ENCODE results near the gene CPNE7.
"Not testable (repeated sequence)": the region's sequence is repeated elsewhere in the genome, so short reads cannot be mapped to it uniquely, and the experiment has no call there.

CPNE7 gene

DNA sequence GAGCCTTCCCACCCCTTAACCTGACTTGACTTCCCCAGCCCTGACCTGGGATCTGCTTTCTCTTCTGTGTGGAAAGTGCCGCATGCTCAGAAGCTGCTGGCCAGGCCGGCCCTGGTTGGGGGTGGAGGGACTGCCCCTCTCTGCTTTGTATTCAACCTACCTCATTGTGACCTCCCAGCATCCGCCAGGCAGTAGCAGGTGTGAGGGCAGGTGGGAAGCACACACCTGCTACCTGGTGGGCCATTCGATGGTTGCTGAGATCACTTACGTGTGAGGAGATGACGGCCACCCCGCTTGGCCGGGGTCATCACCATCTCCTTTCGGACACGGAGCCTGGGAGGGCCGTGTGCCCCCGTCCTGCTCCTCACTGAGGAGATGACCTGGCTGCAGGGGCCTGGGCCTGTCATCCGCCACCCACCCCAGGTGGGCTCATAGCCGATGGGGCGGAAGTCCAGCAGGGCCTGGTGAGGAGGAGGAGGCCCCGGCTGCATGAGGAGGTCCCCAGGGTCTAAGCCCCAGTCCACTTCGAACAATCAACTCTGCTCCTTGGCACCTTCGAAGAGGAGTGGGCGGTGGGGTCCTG lies 7.1 kb downstream of the CPNE7 start:
- in situ Hi-C loops (cut with MboI; ENCODE audit: low sequenced_read_pairs), result no loop called here

DNA sequence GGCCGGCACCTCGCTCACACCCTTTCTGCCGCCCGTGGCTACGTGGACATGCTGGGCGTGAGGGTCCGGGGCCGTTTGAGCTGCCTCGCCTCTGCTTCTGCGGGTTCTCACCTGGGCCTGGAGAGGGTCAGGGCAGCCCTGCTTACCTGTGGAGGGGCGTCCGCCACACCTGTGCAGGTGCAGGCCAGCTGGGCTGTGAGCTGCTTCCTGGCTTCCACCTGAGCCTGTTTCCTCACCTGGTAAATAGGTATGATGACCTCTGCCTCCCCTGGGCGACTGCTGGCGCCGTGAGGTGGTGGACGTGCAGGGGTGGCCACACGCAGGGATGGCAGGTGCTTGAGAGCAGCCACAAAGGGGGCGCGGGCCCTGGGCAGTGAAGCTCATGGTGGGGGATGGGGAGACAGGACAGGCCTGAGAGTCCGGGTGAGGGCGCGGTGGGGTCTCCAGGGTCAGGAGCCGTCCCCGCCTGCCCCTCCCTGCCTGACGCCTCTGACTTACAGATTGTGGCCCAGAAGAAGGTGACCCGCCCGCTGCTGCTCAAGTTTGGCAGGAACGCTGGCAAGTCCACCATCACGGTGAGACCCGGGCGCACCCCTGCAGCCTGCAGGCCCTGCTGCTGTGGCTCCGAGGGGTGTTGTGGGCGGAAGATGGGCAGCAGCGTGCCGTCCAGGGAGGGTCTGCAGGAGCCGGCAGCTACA lies 7.8 kb downstream of the CPNE7 start:
- in situ Hi-C loops (cut with MboI; ENCODE audit: low sequenced_read_pairs), result no loop called here

DNA sequence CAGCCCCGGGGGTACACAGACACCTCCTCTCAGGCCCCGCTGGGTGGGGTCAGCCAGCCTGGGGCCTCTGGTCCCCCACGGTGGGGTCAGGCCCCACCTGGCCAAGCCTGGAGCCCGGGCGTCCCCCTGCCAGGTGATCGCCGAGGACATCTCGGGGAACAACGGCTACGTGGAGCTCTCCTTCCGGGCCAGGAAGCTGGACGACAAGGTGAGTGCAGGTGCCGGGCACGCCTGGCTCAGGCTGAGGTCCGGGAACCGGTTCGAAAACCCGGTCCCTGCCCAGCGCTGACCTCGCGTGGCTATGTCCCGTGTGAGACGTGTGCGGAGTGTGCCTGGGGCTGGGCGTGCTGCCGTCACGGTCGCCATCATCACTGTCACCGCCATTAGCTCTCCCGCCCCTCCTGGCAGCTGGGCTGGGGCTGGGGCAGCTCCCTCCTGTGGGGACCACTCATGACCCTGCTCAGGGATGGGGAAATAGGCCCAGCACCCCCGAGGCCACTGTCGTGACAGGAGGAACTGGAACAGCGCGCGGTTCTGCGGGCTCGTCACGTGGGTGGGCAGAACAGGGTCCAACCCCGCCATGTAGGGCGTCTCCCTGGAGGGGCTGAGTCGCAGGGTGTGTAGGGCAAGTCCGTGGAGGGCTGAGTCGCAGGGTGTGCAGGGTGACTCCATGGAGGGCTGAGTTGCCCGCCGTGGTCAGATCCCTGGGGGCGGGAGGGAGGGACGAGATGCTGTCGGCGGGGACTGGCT lies 8.5 kb downstream of the CPNE7 start:
- in situ Hi-C loops (cut with MboI; ENCODE audit: low sequenced_read_pairs), result no loop called here

DNA sequence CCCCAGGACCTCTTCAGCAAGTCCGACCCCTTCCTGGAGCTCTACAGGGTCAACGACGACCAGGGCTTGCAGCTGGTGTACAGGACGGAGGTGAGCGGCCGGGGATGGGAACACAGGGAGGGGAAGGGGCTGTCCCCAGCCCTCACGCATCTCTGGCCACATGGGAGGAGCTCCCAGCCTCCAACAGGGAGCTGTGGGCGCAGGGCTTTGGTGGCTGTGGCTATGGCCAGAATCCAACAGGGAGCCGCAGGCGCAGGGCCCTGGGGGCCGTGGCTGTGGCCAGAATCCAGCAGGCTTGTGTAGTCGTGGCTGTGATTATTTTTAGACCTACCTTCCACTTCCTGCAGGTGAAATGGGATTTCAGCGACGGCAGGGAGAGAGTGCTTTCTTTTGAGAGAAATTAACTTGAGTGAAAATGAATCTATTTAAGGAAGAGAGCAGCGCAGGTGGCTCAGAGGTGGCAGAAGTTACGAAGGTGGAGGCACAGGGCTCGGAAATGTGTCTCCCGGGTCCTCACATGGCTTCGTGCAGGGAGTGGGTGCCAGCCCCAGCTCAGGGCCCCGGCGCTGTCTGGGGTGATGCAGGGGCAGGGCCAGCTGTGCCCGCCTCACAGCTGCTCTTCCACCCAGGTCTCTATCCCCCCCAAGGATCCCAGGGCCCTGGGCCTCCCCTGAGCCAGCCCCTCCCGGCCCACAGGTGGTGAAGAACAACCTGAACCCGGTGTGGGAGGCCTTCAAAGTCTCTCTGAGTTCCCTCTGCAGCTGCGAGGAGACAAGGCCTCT lies 9.4 kb downstream of the CPNE7 start:
- in situ Hi-C loops (cut with MboI; ENCODE audit: low sequenced_read_pairs), result no loop called here

- in situ Hi-C loops (cut with MboI; ENCODE audit: low sequenced_read_pairs), result no loop called here
Observed at GRCh38 chr16:89586218-89586617, 10.7 kb downstream of the CPNE7 start.

DNA sequence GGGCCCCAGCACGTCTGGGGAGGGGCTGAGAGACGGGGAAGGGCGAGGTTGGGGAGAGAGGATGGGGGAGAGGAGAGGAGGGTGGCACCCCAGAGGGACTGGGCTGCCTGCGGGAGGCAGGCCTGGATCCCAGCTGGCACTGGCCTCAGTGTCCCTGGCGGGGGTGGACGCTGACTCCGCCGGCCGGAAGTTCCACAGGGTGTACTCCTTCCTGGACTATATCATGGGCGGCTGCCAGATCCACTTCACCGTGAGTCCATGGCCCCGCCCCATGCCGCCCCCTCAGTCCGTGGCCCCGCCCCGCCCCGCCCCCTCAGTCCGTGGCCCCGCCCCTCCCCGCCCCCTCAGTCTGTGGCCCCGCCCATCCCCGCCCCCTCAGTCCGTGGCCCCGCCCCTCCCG lies 11.3 kb downstream of the CPNE7 start:
- in situ Hi-C loops (cut with MboI; ENCODE audit: low sequenced_read_pairs), result no loop called here

DNA sequence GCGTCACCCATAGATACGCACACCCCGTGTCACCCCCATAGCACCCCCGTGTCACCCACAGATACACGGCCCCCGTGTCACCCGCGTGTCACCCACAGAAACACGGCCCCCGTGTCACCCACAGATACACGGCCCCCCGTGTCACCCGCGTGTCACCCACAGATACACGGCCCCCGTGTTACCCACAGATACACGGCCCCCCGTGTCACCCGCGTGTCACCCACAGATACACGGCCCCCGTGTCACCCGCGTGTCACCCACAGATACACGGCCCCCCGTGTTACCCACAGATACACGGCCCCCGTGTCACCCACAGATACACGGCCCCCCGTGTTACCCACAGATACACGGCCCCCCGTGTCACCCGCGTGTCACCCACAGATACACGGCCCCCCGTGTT lies 12.1 kb downstream of the CPNE7 start:
- in situ Hi-C loops (cut with MboI; ENCODE audit: low sequenced_read_pairs), result not testable (repeated sequence)

DNA sequence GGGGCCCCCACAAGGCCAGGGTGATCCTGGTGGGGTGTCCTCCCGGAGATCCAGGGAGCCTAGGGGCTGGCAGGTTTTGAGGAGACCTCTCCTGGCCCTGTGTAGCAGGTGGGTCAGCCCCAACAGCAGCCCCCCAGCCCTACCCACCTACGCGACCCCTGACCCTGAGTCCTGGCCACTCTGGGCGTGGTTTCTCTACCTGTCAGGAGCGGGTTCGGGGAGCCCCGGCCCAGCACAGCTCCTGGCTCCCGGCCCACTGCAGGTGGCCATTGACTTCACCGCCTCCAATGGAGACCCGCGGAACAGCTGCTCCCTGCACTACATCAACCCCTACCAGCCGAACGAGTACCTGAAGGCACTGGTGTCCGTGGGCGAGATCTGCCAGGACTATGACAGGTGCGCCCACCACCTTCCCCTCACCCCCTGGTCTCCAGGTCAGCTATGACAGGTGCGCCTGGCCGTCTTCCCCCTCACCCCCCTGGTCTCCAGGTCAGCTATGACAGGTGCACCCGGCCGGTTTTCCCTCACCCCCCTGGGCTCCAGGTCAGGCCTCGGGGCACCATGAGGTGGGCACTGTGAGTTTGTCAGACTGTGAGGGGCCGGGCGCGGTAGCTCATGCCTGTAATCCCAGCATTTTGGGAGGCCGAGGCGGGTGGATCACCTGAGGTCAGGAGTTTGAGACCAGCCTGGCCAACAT lies 13.0 kb downstream of the CPNE7 start:
- in situ Hi-C loops (cut with MboI; ENCODE audit: low sequenced_read_pairs), result no loop called here

DNA sequence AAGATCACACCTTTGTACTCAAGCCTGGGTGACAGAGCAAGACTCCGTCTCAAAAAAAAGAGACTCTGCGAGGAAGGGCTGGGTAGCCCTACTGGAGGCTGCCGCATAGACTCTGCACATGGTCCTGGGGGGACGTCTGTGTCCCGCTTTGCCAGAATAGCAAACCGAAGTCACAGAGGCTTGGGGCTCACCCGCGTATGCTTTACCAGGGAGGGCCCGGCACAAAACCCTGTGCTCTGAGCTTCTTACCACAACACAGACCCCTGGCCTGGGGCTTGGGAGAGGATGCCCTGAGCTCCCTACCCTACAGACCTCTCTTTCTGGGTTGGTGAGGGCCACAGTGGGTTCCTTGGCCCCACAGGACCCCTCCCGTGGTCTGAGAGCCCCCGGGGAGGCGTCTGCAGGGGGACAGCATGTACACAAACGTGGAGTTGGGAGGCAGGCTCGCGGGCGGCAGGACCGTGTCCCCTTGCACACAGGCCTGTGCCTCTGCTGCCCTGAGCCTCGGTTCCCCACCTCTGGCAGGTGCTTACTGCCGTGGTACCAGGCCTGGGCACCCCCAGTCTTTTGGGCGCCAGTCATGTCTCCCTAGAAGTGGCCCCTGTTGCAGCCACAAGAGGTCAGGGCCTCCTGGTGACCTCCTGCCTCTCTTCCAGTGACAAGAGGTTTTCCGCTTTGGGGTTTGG lies 13.8 kb downstream of the CPNE7 start:
- in situ Hi-C loops (cut with MboI; ENCODE audit: low sequenced_read_pairs), result no loop called here

DNA sequence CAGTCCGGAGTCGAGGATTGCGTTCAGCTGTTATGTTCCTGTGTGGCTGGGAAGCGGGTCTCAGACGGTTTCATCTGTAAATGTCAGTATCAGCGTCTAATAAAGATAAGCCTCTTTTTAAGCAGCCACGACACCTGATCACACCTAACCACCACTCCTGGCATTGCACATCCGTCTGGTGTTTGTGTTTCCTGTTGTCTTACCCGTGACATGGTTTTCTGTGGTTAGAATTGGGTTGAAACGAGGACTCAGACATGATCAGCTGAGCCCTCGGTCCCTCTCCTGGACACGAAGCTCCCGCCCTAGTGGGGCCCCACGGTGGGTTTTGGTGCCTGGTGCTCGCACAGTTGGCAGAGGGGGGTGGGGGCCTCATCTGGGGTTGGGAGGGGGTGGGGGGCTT lies 18.3 kb downstream of the CPNE7 start:
- in situ Hi-C loops (cut with MboI; ENCODE audit: low sequenced_read_pairs), result no loop called here

GRCh38 chr16:89595330-89596060 lies 19.9 kb downstream of the CPNE7 start:
- in situ Hi-C loops (cut with MboI; ENCODE audit: low sequenced_read_pairs), result no loop called here

DNA sequence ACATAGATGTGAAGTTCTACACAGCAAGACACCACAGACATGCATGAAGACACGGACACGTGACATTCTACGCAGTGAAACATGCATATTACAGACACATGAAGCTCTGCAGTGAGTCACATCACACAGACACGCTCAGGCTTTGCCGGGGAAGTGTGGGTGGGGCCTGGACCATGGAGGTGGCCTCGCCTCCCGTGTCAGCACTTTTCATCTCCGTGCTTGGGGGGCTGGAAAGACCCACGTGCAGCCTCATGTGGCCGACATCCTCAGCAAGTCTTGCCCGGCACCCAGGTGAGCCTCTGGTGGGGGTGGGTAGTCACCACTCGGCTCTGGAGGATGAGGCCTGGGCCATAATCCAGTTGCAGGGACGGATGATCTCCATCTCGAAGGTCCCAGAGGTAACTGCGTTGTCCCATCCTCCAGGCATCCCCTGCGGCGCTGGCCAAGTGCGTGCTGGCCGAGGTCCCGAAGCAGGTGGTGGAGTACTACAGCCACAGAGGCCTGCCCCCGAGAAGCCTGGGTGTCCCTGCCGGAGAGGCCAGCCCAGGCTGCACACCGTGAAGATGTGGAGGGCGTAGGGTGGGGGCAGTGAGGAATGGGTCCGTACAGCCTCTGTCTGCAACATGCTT lies 20.6 kb downstream of the CPNE7 start:
- in situ Hi-C loops (cut with MboI; ENCODE audit: low sequenced_read_pairs), result no loop called here

DNA sequence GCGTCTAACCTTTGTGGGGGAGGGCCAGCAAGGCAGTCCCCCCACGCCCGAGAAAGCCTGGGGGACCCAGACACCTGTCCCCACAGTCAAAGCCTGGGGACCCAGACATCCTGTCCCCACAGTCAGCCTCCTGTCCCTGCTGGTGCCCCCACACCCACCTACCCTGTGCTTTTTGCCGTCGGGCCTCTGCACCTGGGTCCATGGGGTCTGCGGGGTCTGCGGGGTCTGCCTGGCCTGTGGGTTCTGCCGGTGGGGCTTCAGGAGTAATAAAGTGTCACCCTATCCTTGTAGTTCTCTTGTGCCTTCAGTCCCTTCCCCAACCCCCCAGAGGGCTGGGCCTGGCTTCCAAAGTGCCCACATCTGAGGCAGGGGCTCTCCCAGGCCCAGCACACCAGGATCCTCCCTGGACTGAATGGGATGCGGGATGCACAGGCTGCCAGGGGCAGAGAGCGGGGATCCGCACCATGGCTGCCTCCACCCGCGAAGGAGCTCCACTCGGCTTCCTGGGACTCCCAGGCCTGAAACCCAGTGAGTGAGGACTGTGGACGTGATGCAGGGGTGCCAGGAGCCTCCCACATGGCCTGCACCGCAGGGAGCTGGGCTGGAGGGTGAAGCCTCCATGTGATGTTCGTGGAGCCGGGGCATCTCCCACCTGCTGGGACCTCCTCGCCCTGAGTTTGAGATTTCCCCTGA lies 21.5 kb downstream of the CPNE7 start:
- in situ Hi-C loops (cut with MboI; ENCODE audit: low sequenced_read_pairs), result no loop called here

DNA sequence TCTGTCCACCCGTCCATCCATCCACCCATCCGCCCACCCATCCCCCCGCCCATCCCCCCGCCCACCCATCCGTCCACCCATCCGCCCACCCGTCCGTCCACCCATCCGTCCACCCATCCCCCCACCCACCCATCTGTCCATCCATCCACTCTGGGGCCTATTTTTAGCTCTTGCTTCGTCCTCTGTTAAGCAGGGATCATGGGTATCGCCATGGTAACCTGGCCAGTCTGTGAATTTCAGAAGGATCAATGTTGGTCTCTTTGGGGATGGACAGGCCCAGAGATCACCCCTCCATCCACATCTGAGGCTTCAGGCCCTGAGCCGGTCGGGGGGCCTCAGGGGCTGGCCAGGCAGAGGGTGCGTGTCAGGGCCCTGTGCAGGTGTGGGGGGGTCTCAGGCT lies 22.6 kb downstream of the CPNE7 start:
- in situ Hi-C loops (cut with MboI; ENCODE audit: low sequenced_read_pairs), result no loop called here

DNA sequence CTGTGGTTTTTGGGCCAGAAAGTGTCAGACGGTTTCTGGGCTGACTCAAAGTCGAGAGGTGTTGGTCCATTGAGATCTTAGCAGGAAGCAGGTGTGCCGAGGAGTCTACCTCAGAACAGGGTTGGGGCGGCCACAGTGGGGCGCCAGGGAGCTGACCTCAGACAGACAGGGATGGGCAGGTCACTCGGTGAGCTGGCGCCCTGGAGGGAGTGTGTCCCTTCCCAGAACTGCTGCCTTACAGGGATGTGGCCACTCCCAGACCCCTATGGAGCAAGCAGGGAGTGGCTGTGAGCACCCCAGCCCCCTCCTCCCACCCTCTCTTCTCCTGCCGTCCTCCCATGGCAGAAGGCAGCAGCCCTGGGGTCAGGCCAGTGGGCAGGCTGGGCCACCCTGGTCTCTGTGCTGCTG lies 23.9 kb downstream of the CPNE7 start:
- in situ Hi-C loops (cut with MboI; ENCODE audit: low sequenced_read_pairs), result no loop called here

DNA sequence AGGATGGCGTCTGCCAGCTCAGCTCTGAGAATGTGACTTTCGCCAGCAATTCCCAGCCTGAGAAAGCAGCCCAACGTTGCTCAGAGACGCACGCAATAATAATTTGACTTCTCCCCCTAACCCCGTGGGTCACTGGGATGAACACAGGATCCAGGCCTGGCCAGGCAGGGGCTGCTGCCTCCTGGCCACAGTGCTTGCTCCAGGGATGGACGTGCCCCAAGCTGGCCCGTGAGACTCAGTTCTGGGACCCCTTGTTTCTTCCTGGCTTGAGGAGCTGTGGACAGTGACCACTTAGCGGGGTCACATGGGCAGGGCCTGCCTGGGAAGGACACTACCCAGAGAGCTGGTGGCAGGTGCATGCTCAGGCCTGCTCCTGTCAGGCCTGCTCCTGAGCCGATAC lies 24.3 kb downstream of the CPNE7 start:
- in situ Hi-C loops (cut with MboI; ENCODE audit: low sequenced_read_pairs), result no loop called here

DNA sequence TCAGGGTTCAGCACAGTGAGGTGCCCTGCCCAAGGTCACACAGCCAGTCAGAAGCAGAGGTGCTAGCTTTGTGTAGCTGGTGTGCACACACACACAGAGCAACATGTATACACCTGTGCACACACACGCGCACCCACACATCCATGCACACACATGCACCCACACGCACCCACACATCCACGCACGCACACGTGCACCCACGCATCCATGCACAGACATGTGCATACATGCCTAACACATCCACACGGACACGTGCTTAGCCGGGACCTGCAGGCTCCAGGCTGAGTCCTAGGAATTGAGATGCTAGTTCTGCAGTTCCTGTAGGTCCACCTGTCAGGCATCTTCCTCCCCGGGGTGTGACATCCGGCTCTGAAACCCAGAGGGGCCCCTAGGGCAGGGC lies 24.9 kb downstream of the CPNE7 start:
- in situ Hi-C loops (cut with MboI; ENCODE audit: low sequenced_read_pairs), result no loop called here

DNA sequence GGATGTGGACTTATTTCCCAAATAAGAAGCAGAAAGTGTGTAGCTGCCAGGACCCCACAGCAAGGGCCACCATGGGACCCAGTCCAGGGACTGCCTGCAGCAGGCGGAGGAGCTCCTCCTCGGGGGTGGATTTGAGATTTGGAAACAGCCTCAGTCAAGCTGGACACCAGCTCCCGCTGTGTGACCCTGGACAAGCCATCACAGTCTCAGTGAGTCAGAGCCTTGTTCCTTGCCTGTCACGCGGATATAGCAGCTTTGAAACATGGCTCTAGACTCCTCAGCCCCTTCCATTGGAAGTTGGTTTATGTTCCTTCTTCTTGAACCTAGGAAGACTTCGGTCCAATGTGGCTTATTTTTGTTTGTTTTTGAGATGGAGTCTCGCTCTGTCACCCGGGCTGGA lies 25.4 kb downstream of the CPNE7 start:
- in situ Hi-C loops (cut with MboI; ENCODE audit: low sequenced_read_pairs), result no loop called here

DNA sequence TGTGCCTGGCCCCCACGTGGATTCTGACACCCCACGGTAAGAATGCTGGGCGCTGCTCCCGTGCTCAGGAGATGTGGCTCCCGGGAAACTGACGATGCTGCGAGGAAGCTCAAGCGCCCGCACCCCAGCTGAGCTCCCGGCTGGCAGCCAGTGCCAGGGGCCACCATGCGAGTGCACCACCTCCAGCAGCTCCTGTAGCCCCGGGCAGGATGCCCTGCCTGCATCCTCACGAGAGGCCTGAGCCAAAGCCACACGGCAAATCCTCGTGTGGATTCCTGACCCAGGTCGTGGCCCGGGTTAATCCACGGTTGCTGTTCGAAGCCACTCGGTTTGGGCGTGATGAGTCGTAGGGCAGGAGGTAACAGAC lies 26.3 kb downstream of the CPNE7 start:
- in situ Hi-C loops (cut with MboI; ENCODE audit: low sequenced_read_pairs), result no loop called here

Data from hTERT RPE-1 (cell line).